ENCODE results near the gene DDN.
A peak's percentile ranks its signal among the peaks of the same experiment; 100 is the strongest.

DDN gene

GRCh38 chr12:49013428-49013827 lies 14.3 kb upstream of the DDN start:
- peak; percentile 40 for DNase-seq (ENCODE audit: low spot score)

- no peak for DNase-seq (ENCODE audit: low spot score)
Observed at GRCh38 chr12:49012739-49013138, 13.6 kb upstream of the DDN start.

GRCh38 chr12:49010092-49010668 lies 11.0 kb upstream of the DDN start:
- no peak for DNase-seq (ENCODE audit: low spot score)

- DNase-seq (ENCODE audit: low spot score): no peak
Observed at GRCh38 chr12:49008943-49009342, 9.8 kb upstream of the DDN start.

- no peak for DNase-seq (ENCODE audit: low spot score)
Observed at GRCh38 chr12:49000346-49000745, 1.2 kb upstream of the DDN start.

- DNase-seq (ENCODE audit: low spot score): no peak
Observed at GRCh38 chr12:48998497-48999353, 450 bp downstream of the DDN start.

GRCh38 chr12:48997719-48998496 lies 1.3 kb downstream of the DDN start:
- no peak for DNase-seq (ENCODE audit: low spot score)

- DNase-seq (ENCODE audit: low spot score): peak; percentile 78
Observed at GRCh38 chr12:48996794-48997718, 2.1 kb downstream of the DDN start.

- DNase-seq (ENCODE audit: low spot score): peak; percentile 45
Observed at GRCh38 chr12:48995086-48995879, 3.9 kb downstream of the DDN start.

- no peak for DNase-seq (ENCODE audit: low spot score)
Observed at GRCh38 chr12:48994224-48995085, 4.7 kb downstream of the DDN start.

- no peak for DNase-seq (ENCODE audit: low spot score)
Observed at GRCh38 chr12:48993787-48994186, 5.4 kb downstream of the DDN start.

GRCh38 chr12:48991247-48992050 lies 7.7 kb downstream of the DDN start:
- DNase-seq (ENCODE audit: low spot score): no peak

- DNase-seq (ENCODE audit: low spot score): no peak
Observed at GRCh38 chr12:48990552-48990951, 8.6 kb downstream of the DDN start.

GRCh38 chr12:48988030-48988649 lies 11.0 kb downstream of the DDN start:
- DNase-seq (ENCODE audit: low spot score): peak; percentile 76

GRCh38 chr12:48986720-48987291 lies 12.4 kb downstream of the DDN start:
- DNase-seq (ENCODE audit: low spot score): no peak

- DNase-seq (ENCODE audit: low spot score): no peak
Observed at GRCh38 chr12:48985901-48986300, 13.3 kb downstream of the DDN start.

GRCh38 chr12:48985475-48985897 lies 13.7 kb downstream of the DDN start:
- DNase-seq (ENCODE audit: low spot score): no peak

GRCh38 chr12:48982397-48983080 lies 16.6 kb downstream of the DDN start:
- no peak for DNase-seq (ENCODE audit: low spot score)

Measured in hematopoietic multipotent progenitor cell treated with erythropoietin and hydrocortisone succinate and interleukin-3 and kit ligand, for 17 days (in vitro differentiated cells).